Activated CD4-positive, alpha-beta T cell treated with anti-CD3 and anti-CD28 coated beads, Interleukin-2, amount 50 U/mL, for 4 hours (primary cell): ENCODE measurements around the gene PHACTR3.
"Not testable (repeated sequence)": the region's sequence is repeated elsewhere in the genome, so short reads cannot be mapped to it uniquely, and the experiment has no call there.

ENCODE experiments used
- DNase-seq, 2 experiments: peaks; one replicate each; pipeline ENCODE4 v3.0.0-alpha.2; 2020

PHACTR3 gene

GRCh38 chr20:59837623-59838394 lies 233.5 kb downstream of the PHACTR3 start:
- DNase-seq: no peak

- DNase-seq: no peak
These were observed 235.1 kb downstream of the PHACTR3 start for GRCh38 chr20:59839400-59839799.

GRCh38 chr20:59845472-59845871 lies 241.1 kb downstream of the PHACTR3 start:
- DNase-seq: no peak

- no peak for DNase-seq
These were observed 243.8 kb downstream of the PHACTR3 start for GRCh38 chr20:59848182-59848581.

- no peak for DNase-seq
These were observed 245.8 kb downstream of the PHACTR3 start for GRCh38 chr20:59850018-59850641.

- not testable (repeated sequence) for DNase-seq
These were observed 252.2 kb downstream of the PHACTR3 start for GRCh38 chr20:59856526-59856925.

GRCh38 chr20:59856941-59857340 lies 252.6 kb downstream of the PHACTR3 start:
- DNase-seq: not testable (repeated sequence)

GRCh38 chr20:59857966-59858365 lies 253.6 kb downstream of the PHACTR3 start:
- no peak for DNase-seq

GRCh38 chr20:59858425-59858824 lies 254.1 kb downstream of the PHACTR3 start:
- no peak for DNase-seq

- DNase-seq: no peak
These were observed 257.1 kb downstream of the PHACTR3 start for GRCh38 chr20:59861401-59861800.

- DNase-seq: no peak
These were observed 258.7 kb downstream of the PHACTR3 start for GRCh38 chr20:59863058-59863457.

- DNase-seq: no peak
These were observed 260.4 kb downstream of the PHACTR3 start for GRCh38 chr20:59864726-59865125.

- no peak for DNase-seq
These were observed 262.0 kb downstream of the PHACTR3 start for GRCh38 chr20:59866338-59866737.

GRCh38 chr20:59871096-59871495 lies 266.8 kb downstream of the PHACTR3 start:
- DNase-seq: no peak

- no peak for DNase-seq
These were observed 269.1 kb downstream of the PHACTR3 start for GRCh38 chr20:59873409-59873808.

- DNase-seq: no peak
These were observed 275.9 kb downstream of the PHACTR3 start for GRCh38 chr20:59880198-59880597.

GRCh38 chr20:59884494-59884893 lies 280.2 kb downstream of the PHACTR3 start:
- DNase-seq: no peak

- DNase-seq: no peak
These were observed 283.7 kb downstream of the PHACTR3 start for GRCh38 chr20:59888050-59888449.

- DNase-seq: not testable (repeated sequence)
These were observed 285.7 kb downstream of the PHACTR3 start for GRCh38 chr20:59890035-59890434.

GRCh38 chr20:59891581-59891980 lies 287.2 kb downstream of the PHACTR3 start:
- no peak for DNase-seq

GRCh38 chr20:59895908-59896307 lies 291.6 kb downstream of the PHACTR3 start:
- DNase-seq: no peak
